SIG-M5 treated with dmso at 0.1 percent for 504 hours (cell line): ENCODE results near the gene GPN2.
A peak's percentile ranks its signal among the peaks of the same experiment; 100 is the strongest.
"Not testable (repeated sequence)": the region's sequence is repeated elsewhere in the genome, so short reads cannot be mapped to it uniquely, and the experiment has no call there.

ENCODE experiments used
- DNase-seq: peaks from one replicate; lab custom pipeline; 2025; ENCODE audit not compliant: unreplicated experiment; lab: John Stamatoyannopoulos, UW

Gene GPN2

GRCh38 chr1:26907071-26907917 is 17.2 kb upstream of the GPN2 start:
- DNase-seq = no peak

GRCh38 chr1:26900815-26901511 is 10.9 kb upstream of the GPN2 start:
- no peak for DNase-seq

GRCh38 chr1:26900001-26900814 is 10.1 kb upstream of the GPN2 start, which contains the start of gene GPATCH3:
GPATCH3 (minus strand) TSS chr1:26900467; CDS start chr1:26900442, 25 bp downstream.
- DNase-seq = peak; percentile 76

GRCh38 chr1:26897351-26897750 is 7.3 kb upstream of the GPN2 start:
- DNase-seq = no peak

GRCh38 chr1:26894263-26894662 is 4.2 kb upstream of the GPN2 start:
- no peak for DNase-seq

- no peak for DNase-seq
These were observed 349 bp upstream of the GPN2 start for GRCh38 chr1:26890467-26890796.

GRCh38 chr1:26888231-26888630 is 1.9 kb downstream of the GPN2 start:
- DNase-seq = no peak

- peak; percentile 35 for DNase-seq
These were observed 3.0 kb downstream of the GPN2 start for GRCh38 chr1:26887125-26887524.

- no peak for DNase-seq
These were observed 7.2 kb downstream of the GPN2 start for GRCh38 chr1:26882696-26883463.

- DNase-seq = not testable (repeated sequence)
These were observed 8.5 kb downstream of the GPN2 start for GRCh38 chr1:26881611-26882010.

GRCh38 chr1:26879793-26880192 is 10.3 kb downstream of the GPN2 start:
- DNase-seq = no peak

- no peak for DNase-seq
These were observed 12.8 kb downstream of the GPN2 start for GRCh38 chr1:26877326-26877725.

GRCh38 chr1:26874896-26875295 is 15.2 kb downstream of the GPN2 start:
- DNase-seq = no peak

- not testable (repeated sequence) for DNase-seq
These were observed 17.0 kb downstream of the GPN2 start for GRCh38 chr1:26873097-26873496.

GRCh38 chr1:26864610-26865480 is 25.2 kb downstream of the GPN2 start:
- peak; percentile 95 for DNase-seq

- no peak for DNase-seq
These were observed 26.4 kb downstream of the GPN2 start for GRCh38 chr1:26863685-26864077.

- DNase-seq = peak; percentile 47
These were observed 27.1 kb downstream of the GPN2 start, which contains the start of gene SFN for GRCh38 chr1:26862781-26863684. SFN (plus strand) TSS chr1:26863149; CDS start chr1:26863213, 64 bp downstream.

GRCh38 chr1:26861889-26862378 is 28.1 kb downstream of the GPN2 start:
- no peak for DNase-seq
